Right renal cortex interstitium (tissue), 3 donors: Measurements from ENCODE around the gene TMEM89. TPM values are rescaled to one million over a fixed set of nuclear protein-coding genes. Genes with fewer than 3 reads are reported as not detected.

ENCODE experiments used
- DNase-seq, 3 donors: peaks; one replicate each; pipeline ENCODE4 v3.0.0-alpha.2; 2013; ENCODE audit warnings: low read depth in 3 of 3, low spot score in 2 of 3
- polyA plus RNA-seq, 3 donors: library from polyadenylated mRNA; unstranded; fragments of 120-200 nt; gene quantifications; one replicate each; pipeline ENCODE4 v1.2.1, GENCODE V29; 2013; ENCODE audit not compliant: insufficient read length in 3 of 3

Gene TMEM89
- polyA plus RNA-seq, 3 donors, result not detected

GRCh38 chr3:48593337-48593736 is 28.2 kb downstream of the TMEM89 start:
- DNase-seq, result no peak

- no peak for DNase-seq
Observed at GRCh38 chr3:48592519-48593087, 29.0 kb downstream of the TMEM89 start.

GRCh38 chr3:48591886-48592518 is 29.6 kb downstream of the TMEM89 start:
- no peak for DNase-seq

- no peak for DNase-seq
Observed at GRCh38 chr3:48591436-48591835, 30.1 kb downstream of the TMEM89 start.

GRCh38 chr3:48588230-48588629 is 33.3 kb downstream of the TMEM89 start:
- no peak for DNase-seq

- no peak for DNase-seq
Observed at GRCh38 chr3:48587686-48588085, 33.9 kb downstream of the TMEM89 start.

- no peak for DNase-seq
Observed at GRCh38 chr3:48585411-48585810, 36.2 kb downstream of the TMEM89 start.

GRCh38 chr3:48584836-48585235 is 36.7 kb downstream of the TMEM89 start:
- DNase-seq, result no peak

GRCh38 chr3:48581621-48582481 is 39.7 kb downstream of the TMEM89 start:
- DNase-seq, result no peak

- no peak for DNase-seq
Observed at GRCh38 chr3:48576647-48577046, 44.9 kb downstream of the TMEM89 start.

GRCh38 chr3:48575366-48575765 is 46.2 kb downstream of the TMEM89 start:
- no peak for DNase-seq

- no peak for DNase-seq
Observed at GRCh38 chr3:48573973-48574585, 47.5 kb downstream of the TMEM89 start.

GRCh38 chr3:48572517-48572916 is 49.1 kb downstream of the TMEM89 start:
- DNase-seq, result no peak

GRCh38 chr3:48571938-48572337 is 49.6 kb downstream of the TMEM89 start:
- DNase-seq, result no peak

Other genes starting within 250 kb of the TMEM89 start
- under 1 TPM; 0.33 to 0.50 (median 0.35) TPM for gene FBXW12, start 249.6 kb downstream of the TMEM89 start, polyA plus RNA-seq
- 100 to 1,000 TPM; 140 to 172 (median 150) TPM for gene PLXNB1, start 191.7 kb downstream of the TMEM89 start, polyA plus RNA-seq
- gene CCDC51, start 181.7 kb downstream of the TMEM89 start, polyA plus RNA-seq, result 10 to 100 TPM; 26.0 to 33.4 (median 27.2) TPM
- 100 to 1,000 TPM; 284 to 297 (median 286) TPM for gene TMA7, start 181.5 kb downstream of the TMEM89 start, polyA plus RNA-seq
- 10 to 100 TPM; 13.1 to 13.7 (median 13.4) TPM for gene ATRIP, start 175.0 kb downstream of the TMEM89 start, polyA plus RNA-seq
- 100 to 1,000 TPM in 2 of 3 donors, 10 to 100 TPM in 1; 95.0 to 104 (median 104) TPM for gene SHISA5, start 117.6 kb downstream of the TMEM89 start, polyA plus RNA-seq
- gene PFKFB4, start 65.0 kb downstream of the TMEM89 start, polyA plus RNA-seq, result 1 to 10 TPM; 3.9 to 4.4 (median 4.1) TPM
- gene UCN2, start 58.0 kb downstream of the TMEM89 start, polyA plus RNA-seq, result under 1 TPM; 0.19 to 0.25 (median 0.25) TPM
- gene COL7A1, start 26.4 kb downstream of the TMEM89 start, polyA plus RNA-seq, result 10 to 100 TPM; 12.9 to 14.7 (median 14.2) TPM
- gene UQCRC1, start 12.1 kb downstream of the TMEM89 start, polyA plus RNA-seq, result 100 to 1,000 TPM; 294 to 321 (median 294) TPM
- 10 to 100 TPM; 16.5 to 26.2 (median 18.4) TPM for gene SLC26A6, start 13.7 kb upstream of the TMEM89 start, polyA plus RNA-seq
- under 1 TPM; 0.74 to 0.81 (median 0.76) TPM for gene CELSR3, start 41.1 kb upstream of the TMEM89 start, polyA plus RNA-seq
- 10 to 100 TPM; 13.6 to 18.8 (median 18.2) TPM for gene NCKIPSD, start 64.1 kb upstream of the TMEM89 start, polyA plus RNA-seq
- gene IP6K2, start 95.5 kb upstream of the TMEM89 start, polyA plus RNA-seq, result 100 to 1,000 TPM; 195 to 214 (median 213) TPM
- 10 to 100 TPM; 43.9 to 53.6 (median 50.5) TPM for gene PRKAR2A, start 226.1 kb upstream of the TMEM89 start, polyA plus RNA-seq